ENCODE measurements around the gene PLEKHA5.

DNA sequence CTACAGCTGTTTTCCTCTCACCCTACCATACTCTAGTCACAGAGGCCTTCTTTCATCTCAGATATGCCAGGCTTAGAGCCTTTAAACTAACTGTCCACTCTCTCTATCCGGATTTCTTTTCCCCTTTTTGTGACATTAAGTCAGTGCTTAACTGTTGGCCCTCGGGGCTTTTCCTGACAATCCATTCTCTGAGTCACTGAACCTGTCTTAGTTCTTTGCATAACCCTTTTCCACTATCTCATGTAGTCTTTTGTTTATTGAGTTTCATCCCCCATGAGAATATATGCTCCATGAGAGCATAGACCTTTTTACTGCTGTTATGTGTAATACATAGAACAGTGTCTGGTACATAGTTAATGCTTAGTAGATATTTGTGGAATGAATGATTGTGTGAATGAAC is 68.7 kb downstream of the PLEKHA5 start:
- TF ChIP-seq CTCF (IDR thresholded peaks at IDR 0.05; ENCODE audit: low read depth, low read length) (no peak), EZH2phosphoT487 (IDR thresholded peaks at IDR 0.05; ENCODE audit: low read depth) (no peak)

Measured in OCI-LY3 (cell line).